NCI-H82 (cell line): ENCODE measurements around the gene DNLZ.
"Not testable (repeated sequence)": the region's sequence is repeated elsewhere in the genome, so short reads cannot be mapped to it uniquely, and the experiment has no call there.

Experiments used
- DNase-seq: peaks from one replicate; lab custom pipeline; 2025; lab: John Stamatoyannopoulos, UW

DNLZ gene

GRCh38 chr9:136331030-136331429 is 32.5 kb downstream of the DNLZ start:
- no peak for DNase-seq

GRCh38 chr9:136330406-136330990 is 33.0 kb downstream of the DNLZ start:
- DNase-seq, result no peak

GRCh38 chr9:136329636-136330405 is 33.7 kb downstream of the DNLZ start:
- no peak for DNase-seq

- DNase-seq, result no peak
Measured at GRCh38 chr9:136329211-136329627, 34.3 kb downstream of the DNLZ start.

- DNase-seq, result peak; percentile 85
Measured at GRCh38 chr9:136328622-136329041, 34.9 kb downstream of the DNLZ start.

- no peak for DNase-seq
Measured at GRCh38 chr9:136328011-136328621, 35.4 kb downstream of the DNLZ start.

- peak; percentile 60 for DNase-seq
Measured at GRCh38 chr9:136327304-136327974, 36.1 kb downstream of the DNLZ start, which contains the start of gene GPSM1. GPSM1 (plus strand) TSS chr9:136327539; CDS start chr9:136327696, 157 bp downstream.

- no peak for DNase-seq
Measured at GRCh38 chr9:136326761-136327303, 36.7 kb downstream of the DNLZ start.

- DNase-seq, result peak; percentile 30
Measured at GRCh38 chr9:136326061-136326760, 37.3 kb downstream of the DNLZ start.

- DNase-seq, result no peak
Measured at GRCh38 chr9:136325358-136325757, 38.2 kb downstream of the DNLZ start.

- DNase-seq, result peak; percentile 50
Measured at GRCh38 chr9:136324501-136325300, 38.8 kb downstream of the DNLZ start.

GRCh38 chr9:136323371-136323789 is 40.2 kb downstream of the DNLZ start:
- DNase-seq, result no peak

- DNase-seq, result no peak
Measured at GRCh38 chr9:136322756-136323330, 40.7 kb downstream of the DNLZ start.

- no peak for DNase-seq
Measured at GRCh38 chr9:136321561-136321960, 42.0 kb downstream of the DNLZ start.

- not testable (repeated sequence) for DNase-seq
Measured at GRCh38 chr9:136320972-136321371, 42.6 kb downstream of the DNLZ start.

- not testable (repeated sequence) for DNase-seq
Measured at GRCh38 chr9:136319955-136320354, 43.6 kb downstream of the DNLZ start.

- not testable (repeated sequence) for DNase-seq
Measured at GRCh38 chr9:136319244-136319643, 44.3 kb downstream of the DNLZ start.

GRCh38 chr9:136318776-136319241 is 44.7 kb downstream of the DNLZ start:
- DNase-seq, result no peak

GRCh38 chr9:136318111-136318775 is 45.3 kb downstream of the DNLZ start:
- DNase-seq, result no peak

- no peak for DNase-seq
Measured at GRCh38 chr9:136317695-136318094, 45.8 kb downstream of the DNLZ start.
